Right lobe of liver (tissue), 4 donors: ENCODE results near the gene LTBP1.

Source experiments
- POLR2A ChIP-seq: fragments of 450-650 bp; IDR thresholded peaks from one replicate; pipeline ENCODE4 v1.6.1; 2017; ENCODE audit warnings: antibody characterized with exemption, mild to moderate bottlenecking
- TF ChIP-seq, protein P1 (sequence below), 4 donors: fragments of 200-600 bp in 3 of 4; fragments of 450-650 bp in 1 of 4; IDR thresholded peaks; one replicate each; pipeline versions ENCODE4 v1.5.1 to v1.8.0; 2016 to 2022; ENCODE audit warnings: antibody characterized with exemption in 4 of 4, mild to moderate bottlenecking in 2 of 4
- donor health status: DM: no; HTN: no; CAD: no.
- donor health status: DM: no; HTN: no; CAD: no.
- donor health status: DM: no; HTN: yes; CAD: no.

DNA sequence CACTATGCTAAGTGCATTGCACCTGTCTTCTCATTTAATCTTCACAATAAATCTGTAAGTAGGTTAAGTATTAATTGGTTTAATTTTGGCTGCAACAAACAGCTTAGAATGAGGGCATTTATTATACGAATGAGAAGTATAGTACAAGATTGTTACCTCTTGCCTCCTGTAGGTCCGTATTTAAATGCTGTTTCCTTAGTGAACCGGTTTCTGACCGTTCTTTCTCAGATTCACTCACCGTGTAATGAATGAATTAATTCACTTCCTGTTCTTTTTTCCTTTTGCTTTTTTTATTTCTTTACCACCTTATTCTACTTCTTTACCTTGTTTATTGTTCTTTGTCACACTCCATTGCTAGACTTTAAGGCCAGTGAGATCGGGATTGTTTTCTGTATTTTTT lies 375.9 kb downstream of the LTBP1 start:
- TF ChIP-seq, protein P1, sequence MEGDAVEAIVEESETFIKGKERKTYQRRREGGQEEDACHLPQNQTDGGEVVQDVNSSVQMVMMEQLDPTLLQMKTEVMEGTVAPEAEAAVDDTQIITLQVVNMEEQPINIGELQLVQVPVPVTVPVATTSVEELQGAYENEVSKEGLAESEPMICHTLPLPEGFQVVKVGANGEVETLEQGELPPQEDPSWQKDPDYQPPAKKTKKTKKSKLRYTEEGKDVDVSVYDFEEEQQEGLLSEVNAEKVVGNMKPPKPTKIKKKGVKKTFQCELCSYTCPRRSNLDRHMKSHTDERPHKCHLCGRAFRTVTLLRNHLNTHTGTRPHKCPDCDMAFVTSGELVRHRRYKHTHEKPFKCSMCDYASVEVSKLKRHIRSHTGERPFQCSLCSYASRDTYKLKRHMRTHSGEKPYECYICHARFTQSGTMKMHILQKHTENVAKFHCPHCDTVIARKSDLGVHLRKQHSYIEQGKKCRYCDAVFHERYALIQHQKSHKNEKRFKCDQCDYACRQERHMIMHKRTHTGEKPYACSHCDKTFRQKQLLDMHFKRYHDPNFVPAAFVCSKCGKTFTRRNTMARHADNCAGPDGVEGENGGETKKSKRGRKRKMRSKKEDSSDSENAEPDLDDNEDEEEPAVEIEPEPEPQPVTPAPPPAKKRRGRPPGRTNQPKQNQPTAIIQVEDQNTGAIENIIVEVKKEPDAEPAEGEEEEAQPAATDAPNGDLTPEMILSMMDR (IDR thresholded peaks at IDR 0.05), result no peak
- TF ChIP-seq POLR2A, result no peak
